Measurements from ENCODE around the gene SFRP5.

The SFRP5 gene

GRCh38 chr10:97781618-97782331 lies 10.0 kb upstream of the SFRP5 start:
- no peak overlapping the region for H3K27ac ChIP-seq
- no peak for DNase-seq (ENCODE audit: low spot score)
- POLR2A ChIA-PET (ENCODE audit: low non-redundant PET) = no interaction called here
- no peak for TF ChIP-seq CTCF (conservative IDR thresholded peaks at IDR 0.05; ENCODE audit: low read depth)
- CTCF ChIA-PET = interaction anchor here (0.7 to 1.0 kb wide), 3 partner anchors 10 to 73 kb away, joined by 3 to 4 read pairs (median 3); no protein-coding TSS in a partner anchor

- no peak overlapping the region for H3K27ac ChIP-seq
- DNase-seq (ENCODE audit: low spot score) = no peak
- no peak for TF ChIP-seq CTCF (conservative IDR thresholded peaks at IDR 0.05; ENCODE audit: low read depth)
- CTCF ChIA-PET = interaction anchor here (0.7 to 1.0 kb wide), 4 partner anchors 11 to 89 kb away, joined by 3 to 4 read pairs (median 3); no protein-coding TSS in a partner anchor
- POLR2A ChIA-PET (ENCODE audit: low non-redundant PET) = no interaction called here
Measured at GRCh38 chr10:97780841-97781617, 9.2 kb upstream of the SFRP5 start.

GRCh38 chr10:97779975-97780374 lies 8.2 kb upstream of the SFRP5 start:
- TF ChIP-seq CTCF (conservative IDR thresholded peaks at IDR 0.05; ENCODE audit: low read depth) = no peak
- POLR2A ChIA-PET (ENCODE audit: low non-redundant PET) = no interaction called here
- no peak overlapping the region for H3K27ac ChIP-seq
- CTCF ChIA-PET = interaction anchor here (0.6 to 1.0 kb wide), 3 partner anchors 12 to 1173 kb away, joined by 3 to 4 read pairs (median 3); no protein-coding TSS in a partner anchor
- no peak for DNase-seq (ENCODE audit: low spot score)

- no peak for TF ChIP-seq CTCF (conservative IDR thresholded peaks at IDR 0.05; ENCODE audit: low read depth)
- POLR2A ChIA-PET (ENCODE audit: low non-redundant PET) = no interaction called here
- DNase-seq (ENCODE audit: low spot score) = no peak
- H3K27ac ChIP-seq = no peak overlapping the region
- CTCF ChIA-PET = interaction anchor here (0.7 to 1.0 kb wide), 2 partner anchors 8 to 90 kb away, joined by 4 to 5 read pairs; no protein-coding TSS in a partner anchor
Measured at GRCh38 chr10:97779492-97779891, 7.7 kb upstream of the SFRP5 start.

- TF ChIP-seq CTCF (conservative IDR thresholded peaks at IDR 0.05; ENCODE audit: low read depth) = no peak
- no peak overlapping the region for H3K27ac ChIP-seq
- ChIA-PET CTCF (interaction anchor here (0.6 to 0.7 kb wide), 3 partner anchors 7 to 91 kb away, joined by 3 to 5 read pairs (median 3); no protein-coding TSS in a partner anchor), POLR2A (ENCODE audit: low non-redundant PET) (no interaction called here)
- DNase-seq (ENCODE audit: low spot score) = no peak
Measured at GRCh38 chr10:97778452-97779302, 6.9 kb upstream of the SFRP5 start.

- CTCF ChIA-PET = no interaction called here
- no peak overlapping the region for H3K27ac ChIP-seq
- POLR2A ChIA-PET (ENCODE audit: low non-redundant PET) = no interaction called here
- no peak for TF ChIP-seq CTCF (conservative IDR thresholded peaks at IDR 0.05; ENCODE audit: low read depth)
- no peak for DNase-seq (ENCODE audit: low spot score)
Measured at GRCh38 chr10:97777143-97777542, 5.3 kb upstream of the SFRP5 start.

All from RWPE1 (cell line).